Endothelial cell of umbilical vein (primary cell): ENCODE results near the gene ZER1. TPM values are rescaled to one million over a fixed set of nuclear protein-coding genes. Genes with fewer than 3 reads are reported as not detected.

Experiments
- BruUV-seq: library from RNA; stranded (reverse); fragments of 400-500 nt; replicated peaks from 2 replicates; lab custom pipeline; 2021; lab: Mats Ljungman, UMichigan
- CTCF ChIA-PET: fragments of 300-600, 350-600 bp; sonication (Branson Sonifier 250); formaldehyde crosslinking; loops from one replicate; lab custom pipeline; 2021; ENCODE audit warnings: antibody characterized with exemption, inconsistent platforms; lab: Charles Lee
- POLR2A ChIA-PET: fragments of 300-600, 350-600 bp; sonication (Branson Sonifier 250); formaldehyde crosslinking; loops from one replicate; lab custom pipeline; 2021; ENCODE audit warnings: antibody characterized with exemption, inconsistent platforms; lab: Charles Lee
- DNase-seq: peaks from one replicate; pipeline ENCODE4 v3.0.0-alpha.2; 2011; ENCODE audit warnings: low read depth, low spot score
- FAIRE-seq: peaks from 2 replicates; lab custom pipeline; 2011; peaks lifted over from hg19 to GRCh38; lab: Jason Lieb, UNC
- H2AFZ ChIP-seq: 2 replicates; pipeline ENCODE4 v1.6.0; 2012; ENCODE audit warnings: low read depth, low read length, control low read depth, inconsistent platforms
- H3K27ac ChIP-seq: 2 replicates; pipeline ENCODE4 v1.5.1; 2011; ENCODE audit warnings: low read depth, mild to moderate bottlenecking, control low read depth, low read length, moderate library complexity; ENCODE audit not compliant: insufficient read depth
- H3K27me3 ChIP-seq, 2 experiments: 2 replicates each; pipeline versions ENCODE4 v1.6.0 to v1.6.1; 2011; ENCODE audit warnings: low read length in 2 of 2, mixed read lengths in 1 of 2; ENCODE audit not compliant: control insufficient read depth in 2 of 2, insufficient read depth in 2 of 2
- H3K36me3 ChIP-seq, 2 experiments: 2 replicates in 1 of 2; 3 replicates in 1 of 2; pipeline ENCODE4 v1.5.1; 2011; ENCODE audit warnings: low read length in 2 of 2, mild to moderate bottlenecking in 1 of 2, moderate library complexity in 1 of 2; ENCODE audit not compliant: control insufficient read depth in 2 of 2, insufficient read depth in 2 of 2; ENCODE audit errors: extremely low read depth in 1 of 2
- H3K4me1 ChIP-seq: 3 replicates; pipeline ENCODE4 v1.5.1; 2011; ENCODE audit warnings: mild to moderate bottlenecking, low read length; ENCODE audit not compliant: control insufficient read depth, insufficient read depth; ENCODE audit errors: extremely low read depth
- H3K4me2 ChIP-seq: 2 replicates; pipeline ENCODE4 v1.6.1; 2011; ENCODE audit warnings: low read length, control low read depth, mixed read lengths; ENCODE audit not compliant: insufficient read depth
- H3K4me3 ChIP-seq, 3 experiments: fragments of 200-600 bp in 1 of 3; sonication (generic), shearing (Covaris generic) in 1 of 3; replicated peaks in 1 of 3; 2 replicates each; pipeline ENCODE4 v1.5.1; 2011 to 2016; ENCODE audit warnings: control low read depth in 3 of 3, low read length in 3 of 3, mild to moderate bottlenecking in 2 of 3, inconsistent platforms in 1 of 3, low read depth in 1 of 3, moderate library complexity in 1 of 3; ENCODE audit not compliant: insufficient read depth in 1 of 3
- H3K79me2 ChIP-seq: 2 replicates; pipeline ENCODE4 v1.6.0; 2012; ENCODE audit warnings: low read length, inconsistent platforms; ENCODE audit not compliant: control insufficient read depth, insufficient read depth
- H3K9ac ChIP-seq: replicated peaks from 2 replicates; pipeline ENCODE3; 2011; ENCODE audit warnings: low read length, control low read depth; ENCODE audit not compliant: insufficient read depth; ENCODE audit errors: extremely low read depth
- H3K9me1 ChIP-seq: replicated peaks from 3 replicates; pipeline ENCODE4 v1.6.0; 2011; ENCODE audit warnings: mild to moderate bottlenecking, low read length; ENCODE audit not compliant: control insufficient read depth, insufficient read depth; ENCODE audit errors: extremely low read depth
- H3K9me3 ChIP-seq: replicated peaks from 2 replicates; pipeline ENCODE4 v1.5.1; 2012; ENCODE audit warnings: low read length, inconsistent platforms; ENCODE audit not compliant: control insufficient read depth, insufficient read depth
- H4K20me1 ChIP-seq: replicated peaks from 2 replicates; pipeline ENCODE3; 2011; ENCODE audit warnings: mild to moderate bottlenecking, low read length; ENCODE audit not compliant: control insufficient read depth, insufficient read depth; ENCODE audit errors: extremely low read depth
- CTCF ChIP-seq, 2 donors: IDR thresholded peaks; 1 replicate in 1 of 2; 2 replicates in 1 of 2; pipeline ENCODE4 v1.5.1; 2011; ENCODE audit warnings: low read length in 2 of 2, mild to moderate bottlenecking in 2 of 2, moderate library complexity in 2 of 2, control low read depth in 1 of 2, inconsistent platforms in 1 of 2, low read depth in 1 of 2; ENCODE audit not compliant: insufficient read depth in 1 of 2; ENCODE audit errors: extremely low read depth in 1 of 2
- EZH2 ChIP-seq: IDR thresholded peaks from 2 replicates; pipeline ENCODE4 v1.6.1; 2012; ENCODE audit warnings: borderline replicate concordance, low read depth, mild to moderate bottlenecking, moderate library complexity, low read length, inconsistent platforms; ENCODE audit not compliant: severe bottlenecking
- FOS ChIP-seq: IDR thresholded peaks from 2 replicates; pipeline ENCODE4 v1.6.1; 2011; ENCODE audit warnings: mild to moderate bottlenecking, low read length, moderate library complexity, borderline replicate concordance; ENCODE audit not compliant: insufficient read depth
- GATA2 ChIP-seq: IDR thresholded peaks from 2 replicates; pipeline ENCODE4 v1.7.0; 2011; ENCODE audit warnings: low read depth, mild to moderate bottlenecking, moderate library complexity, mixed read lengths, low read length; ENCODE audit not compliant: insufficient read length, insufficient read depth
- JUN ChIP-seq: IDR thresholded peaks from 2 replicates; pipeline ENCODE4 v1.6.1; 2011; ENCODE audit warnings: borderline replicate concordance, low read depth; ENCODE audit not compliant: insufficient read length, insufficient read depth
- MAX ChIP-seq: IDR thresholded peaks from 2 replicates; pipeline ENCODE4 v1.6.1; 2011; ENCODE audit not compliant: insufficient read depth, insufficient read length
- MYC ChIP-seq: IDR thresholded peaks from one replicate; pipeline ENCODE4 v1.6.1; 2011; ENCODE audit warnings: mild to moderate bottlenecking, low read depth, low read length
- POLR2A ChIP-seq: IDR thresholded peaks from 2 replicates; pipeline ENCODE4 v1.6.1; 2012; ENCODE audit warnings: low read depth, mild to moderate bottlenecking, control low read depth, low read length
- POLR2AphosphoS5 ChIP-seq: IDR thresholded peaks from 2 replicates; pipeline ENCODE4 v1.6.1; 2012; ENCODE audit warnings: low read depth, mild to moderate bottlenecking, control low read depth, low read length, moderate library complexity; ENCODE audit not compliant: insufficient read depth
- dilution Hi-C: fragments of 300-500 bp; cut with MboI; formaldehyde crosslinking; loops from one replicate; pipeline ENCODE4 v1.15.0; 2019; ENCODE audit warnings: low sequenced_read_pairs; ENCODE audit not compliant: extremely low pct_ligation_motif_present
- intact Hi-C: fragments of 100-400 bp; cut with micrococcal nuclease; formaldehyde crosslinking; loops from one replicate; pipeline ENCODE4 v1.10.0; 2022
- polyA plus RNA-seq, 4 experiments: library from polyadenylated mRNA; depleted of rRNA in 3 of 4; stranded (reverse) in 3 of 4; unstranded in 1 of 4; fragments of >200 nt; gene quantifications; 2 replicates each; pipeline versions ENCODE4 v1.2.1 to v1.2.3, GENCODE V29; 2011 to 2012; ENCODE audit warnings: missing spikeins in 1 of 4
- total RNA-seq: library from RNA; stranded (reverse); gene quantifications from 2 replicates; pipeline ENCODE4 v1.2.3, GENCODE V29; 2021

ZER1 gene
- total and polyA plus RNA-seq, 2 donors (not counting 3 experiments of a cell fraction or from before 2014, with no cell fraction given): 23.0 to 29.9 TPM

- Histone ChIP-seq H3K27ac (no peak overlapping the region), H3K4me1 (peaks cover 14% of the 10 kb centered on the region), H3K36me3 (peaks cover 2 to 4% of the 10 kb centered on the region in 2 experiments), H3K4me3 (no peak overlapping the region), H3K9me3 (no peaks in the 10 kb centered on the region), H3K79me2 (peaks cover 10% of the 10 kb centered on the region), H3K9me1 (no peaks in the 10 kb centered on the region), H3K27me3 (no peaks in the 10 kb centered on the region), H3K9ac (no peak overlapping the region), H4K20me1 (no peaks in the 10 kb centered on the region), H2AFZ (no peak overlapping the region), H3K4me2 (no peak overlapping the region)
- DNase-seq (no peak), FAIRE-seq (no peak)
- CTCF ChIA-PET: interaction anchor here (2.1 kb wide), 1 partner anchor 19 kb away, joined by 7 read pairs; the partner anchor contains the start of gene ZDHHC12
- dilution Hi-C loops (no loop called here), intact Hi-C loops (no loop called here)
- BruUV-seq: no TSS peak
- TF ChIP-seq MYC (no peak), JUN (no peak), MAX (no peak), POLR2A (no peak), FOS (no peak), EZH2 (no peak), POLR2AphosphoS5 (no peak), CTCF (IDR thresholded peaks at IDR 0.05; ENCODE audit: extremely low read depth in 1 of 2, insufficient read depth in 1 of 2, low read depth in 1 of 2, low read length in 2 of 2) (no peak), GATA2 (no peak)
- POLR2A ChIA-PET: interaction anchor here (0.5 kb wide), 1 partner anchor 11 kb away, joined by 6 read pairs; no protein-coding TSS in a partner anchor
Observed at GRCh38 chr9:128705051-128705965, 66.4 kb downstream of the ZER1 start.
